NCI-H1417 (cell line): ENCODE results near the gene GAK.

Experiments
- DNase-seq, 3 experiments: peaks; one replicate each; lab custom pipeline; 2025; lab: John Stamatoyannopoulos, UW

The GAK gene

GRCh38 chr4:828641-829271 is 103.4 kb downstream of the GAK start:
- DNase-seq = peak in 1 of 3 experiments; percentile 17

GRCh38 chr4:827209-828081 is 104.7 kb downstream of the GAK start:
- peak in 2 of 3 experiments; percentile 35 to 48 for DNase-seq

GRCh38 chr4:826508-827208 is 105.5 kb downstream of the GAK start:
- peak in 2 of 3 experiments; percentile 49 to 58 for DNase-seq

DNA sequence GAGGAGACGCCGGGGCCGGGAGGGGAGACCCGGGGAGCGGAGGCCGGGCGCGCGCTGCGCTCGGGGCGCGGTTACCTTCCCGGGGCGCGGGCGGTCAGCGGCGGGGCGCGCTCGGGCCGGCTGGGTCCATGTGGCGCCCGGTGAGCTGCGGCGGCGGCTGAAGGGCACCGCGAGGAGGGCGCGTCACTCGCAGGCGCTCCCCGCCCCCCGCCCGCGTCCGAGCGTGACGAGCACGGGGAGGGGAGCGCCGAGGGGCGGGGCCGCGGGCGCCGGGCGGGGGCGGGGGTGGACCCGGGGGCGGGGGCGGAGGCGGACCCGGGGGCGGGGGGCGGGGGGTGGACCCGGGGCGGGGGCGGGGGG is 106.2 kb downstream of the GAK start, which contains the start of gene CPLX1:
CPLX1 (minus strand) TSS at position 159 of the 360 bp plus-strand sequence. CDS start 1,607 bp downstream, outside the sequence.
- peak; percentile 66 to 72 (median 66) for DNase-seq

GRCh38 chr4:825063-825970 is 106.8 kb downstream of the GAK start:
- peak in 2 of 3 experiments; percentile 39 to 59 for DNase-seq

DNA sequence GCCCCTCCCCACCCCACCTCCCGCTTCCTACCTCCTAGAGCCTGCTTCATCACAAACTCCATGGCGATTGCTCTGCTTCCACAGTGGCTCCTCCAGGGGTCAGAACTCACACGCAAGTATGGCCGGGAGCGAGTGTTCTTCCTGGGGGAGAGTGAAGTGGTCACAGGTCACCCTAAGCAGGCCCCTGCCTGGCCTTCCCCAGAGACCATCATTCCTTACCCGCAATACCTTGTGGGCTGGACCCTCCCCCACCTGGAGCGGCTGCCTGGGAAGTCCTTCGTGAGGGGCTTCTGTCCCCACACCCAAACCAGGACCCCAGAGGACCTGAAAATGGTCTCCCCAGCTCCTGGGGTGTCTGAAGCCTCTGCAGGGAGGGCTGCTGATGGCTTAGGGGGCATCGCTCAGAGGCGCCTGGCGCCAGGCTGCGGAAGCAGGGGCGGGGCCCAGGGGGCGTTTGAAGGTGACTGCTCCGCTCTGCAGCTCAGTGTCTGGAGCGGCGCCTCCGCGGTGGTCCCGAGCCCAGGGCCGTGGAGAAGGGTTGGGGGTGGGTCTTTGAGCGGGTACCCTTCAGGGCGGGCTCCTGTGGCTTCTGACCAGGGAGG is 107.6 kb downstream of the GAK start:
- peak in 1 of 3 experiments; percentile 17 for DNase-seq

- DNase-seq = no peak
Observed at GRCh38 chr4:823761-824460, 108.2 kb downstream of the GAK start.

DNA sequence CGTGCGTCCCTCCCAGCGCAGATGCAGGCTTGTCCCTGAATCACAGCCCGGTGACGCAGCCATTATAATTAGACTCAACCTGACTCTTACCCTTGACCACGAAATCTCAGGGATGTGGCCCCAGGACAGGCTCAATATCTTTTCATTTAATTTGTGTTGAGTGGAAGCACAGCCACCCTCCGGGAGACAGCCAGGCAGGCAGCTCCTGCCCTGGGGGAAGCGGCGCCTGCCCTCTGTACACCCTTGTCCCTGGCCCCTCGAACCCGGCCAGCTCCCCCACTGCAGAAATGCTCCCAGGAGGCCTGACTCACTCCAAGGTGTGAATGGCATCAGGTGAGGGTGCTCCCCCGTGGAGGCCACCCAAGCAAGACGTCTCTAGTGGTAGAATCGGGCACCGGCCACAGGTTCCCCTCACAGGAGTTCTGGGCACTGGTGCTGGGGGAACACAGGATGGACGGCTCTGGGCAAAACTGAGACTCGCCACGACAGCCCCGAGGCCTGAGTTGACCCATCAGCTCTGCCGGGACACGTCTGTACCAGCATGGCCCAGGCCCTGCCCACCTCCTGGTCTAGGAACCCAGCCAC is 108.8 kb downstream of the GAK start:
- no peak for DNase-seq

DNA sequence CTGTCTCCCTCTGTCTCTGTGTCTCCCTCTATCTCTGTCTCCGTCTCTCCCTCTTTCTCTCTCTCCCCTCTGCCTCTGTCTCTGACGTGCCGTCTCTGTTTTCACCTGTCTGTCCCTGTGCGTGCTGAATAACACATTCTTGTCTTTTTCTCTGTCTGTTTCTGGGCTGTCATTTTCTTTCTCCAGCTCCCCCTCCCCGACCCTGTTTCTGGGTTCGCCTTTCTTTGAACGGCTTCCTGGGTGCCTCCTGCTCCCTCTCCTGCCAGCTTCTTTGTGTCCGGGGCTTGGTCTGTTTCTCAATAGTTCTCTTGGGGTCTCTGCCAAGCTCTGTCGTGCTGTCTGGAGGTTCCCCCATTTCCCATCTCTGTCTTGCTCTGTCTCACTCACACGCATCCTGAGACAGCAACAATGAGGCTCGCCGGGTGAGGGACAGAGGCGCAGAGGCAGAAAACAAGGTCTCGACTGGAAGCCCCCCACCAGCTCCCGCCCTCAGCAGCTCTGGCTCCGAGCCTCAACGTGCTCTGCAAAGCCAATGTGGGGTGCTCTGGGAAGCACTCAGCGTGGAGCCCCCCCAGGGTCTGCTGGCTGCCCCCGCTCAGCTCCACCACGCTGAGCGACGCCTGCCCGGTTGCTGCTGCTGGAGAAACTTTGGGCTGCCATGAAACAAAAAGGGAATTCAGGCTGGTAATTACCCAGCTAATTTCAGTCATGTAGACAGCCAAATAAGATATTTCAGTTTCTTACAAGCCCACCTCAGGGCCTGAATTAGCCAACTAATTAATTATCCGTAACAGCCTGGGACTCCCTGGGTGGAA is 109.5 kb downstream of the GAK start:
- DNase-seq = no peak

DNA sequence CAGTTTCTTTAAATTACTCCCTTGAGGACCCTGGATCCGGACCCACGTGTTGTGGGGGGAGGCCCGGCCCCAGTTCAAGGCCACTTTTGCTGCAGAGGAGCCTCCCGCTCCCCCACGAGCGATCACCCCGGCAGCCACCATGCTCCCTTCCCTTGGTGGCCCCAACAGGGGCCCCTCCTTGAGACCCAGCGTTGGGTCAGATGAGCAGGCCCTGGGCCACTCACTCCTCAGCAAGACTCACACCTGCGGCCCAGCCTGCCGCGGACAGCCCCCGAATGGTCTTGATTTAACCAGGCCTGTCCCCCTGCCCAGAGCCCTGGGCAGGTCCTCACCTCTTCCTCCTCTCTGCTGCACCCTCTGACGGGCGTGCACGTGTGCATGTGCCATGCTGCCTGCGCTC is 110.5 kb downstream of the GAK start:
- no peak for DNase-seq

GRCh38 chr4:821181-821591 is 110.9 kb downstream of the GAK start:
- no peak for DNase-seq

GRCh38 chr4:820230-821172 is 111.6 kb downstream of the GAK start:
- no peak for DNase-seq

DNA sequence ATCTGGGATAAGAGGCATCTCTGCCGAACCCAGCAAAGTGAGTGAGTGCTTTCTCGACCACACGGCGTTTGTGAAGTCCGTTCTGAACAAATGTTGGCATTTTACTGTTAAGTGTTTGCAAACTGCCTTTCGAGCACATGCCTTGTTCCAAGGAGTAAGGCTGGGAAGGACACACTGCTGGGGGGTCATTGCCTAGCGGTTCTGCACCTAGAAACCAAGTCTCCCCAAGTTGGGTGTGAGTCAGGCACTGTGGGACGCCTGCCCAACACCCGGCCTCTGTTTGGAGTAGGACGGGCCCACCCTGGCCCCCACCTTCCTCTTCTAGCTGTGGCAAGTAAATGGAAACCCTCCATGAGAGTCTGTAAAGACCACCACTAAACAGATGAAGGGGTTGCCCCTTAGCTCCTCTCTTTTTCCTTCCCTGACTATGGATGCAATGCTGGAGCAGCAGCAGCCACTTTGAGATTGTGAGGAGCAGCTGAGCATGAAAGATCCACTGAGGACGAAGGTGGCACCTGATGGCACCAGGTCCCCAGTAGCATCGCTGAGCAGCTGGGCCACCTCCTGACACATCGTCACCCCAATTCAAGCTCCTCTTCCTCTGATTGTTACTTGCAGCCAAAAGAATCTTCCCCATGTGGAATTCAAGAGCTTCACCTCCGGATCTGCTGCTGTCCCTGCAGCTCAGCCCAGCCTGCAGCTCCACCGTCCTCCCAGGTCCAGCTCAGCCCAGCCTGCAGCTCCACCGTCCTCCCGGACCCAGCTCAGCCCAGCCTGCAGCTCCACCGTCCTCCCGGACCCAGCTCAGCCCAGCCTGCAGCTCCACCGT is 112.5 kb downstream of the GAK start:
- no peak for DNase-seq

DNA sequence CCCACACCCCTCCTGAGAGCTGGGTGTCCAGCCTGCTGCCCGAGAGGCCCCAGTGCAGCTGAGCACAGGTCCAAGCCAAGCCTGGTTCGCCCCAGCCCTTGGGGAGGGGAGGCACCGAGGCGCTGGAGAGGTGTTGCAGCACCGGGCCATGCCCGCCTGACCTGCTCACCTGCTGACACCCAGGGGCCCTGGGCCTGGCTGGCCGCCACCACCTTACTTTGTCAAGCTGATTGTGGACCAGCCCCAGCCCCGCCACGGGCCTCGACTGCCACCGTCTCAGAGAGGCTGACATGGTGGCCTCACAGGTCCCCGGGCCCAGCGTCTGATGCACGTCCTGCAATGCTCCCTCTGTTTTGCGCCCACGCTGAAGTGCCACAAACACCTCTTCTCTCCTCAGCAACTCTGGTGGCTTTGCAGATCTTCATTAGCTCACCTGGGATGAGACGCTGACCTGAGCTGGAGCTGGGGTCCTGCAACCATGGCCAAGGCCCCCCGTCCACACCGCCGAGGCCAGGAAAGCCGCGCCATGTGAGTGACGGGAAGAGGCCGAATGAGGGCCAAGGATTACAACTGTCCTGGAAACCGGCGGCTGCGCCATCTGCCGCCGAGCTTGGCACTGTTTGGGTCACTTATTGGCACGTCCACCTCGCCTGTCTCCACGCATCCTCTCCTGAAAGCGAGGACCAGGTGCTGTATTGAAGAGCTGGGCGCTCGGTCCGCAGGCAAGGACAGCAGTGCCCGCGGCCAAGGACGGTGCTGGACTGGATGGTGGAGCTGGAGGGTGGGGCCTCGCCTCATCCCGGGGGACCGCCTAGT is 113.8 kb downstream of the GAK start:
- no peak for DNase-seq

GRCh38 chr4:815464-816146 is 116.5 kb downstream of the GAK start:
- peak in 2 of 3 experiments; percentile 55 to 88 for DNase-seq
